SJCRH30 (cell line): Measurements from ENCODE around the gene COL4A6. TPM values are rescaled to one million over a fixed set of nuclear protein-coding genes. Genes with fewer than 3 reads are reported as not detected.

Source experiments
- DNase-seq, 2 experiments: peaks; one replicate each; pipeline ENCODE4 v3.0.0-alpha.2; 2015 to 2020
- H3K27ac ChIP-seq: fragments of 250-450 bp; sonication (Bioruptor Pico); 2 replicates; pipeline ENCODE4 v1.5.1; 2020; ENCODE audit warnings: mild to moderate bottlenecking, moderate library complexity
- H3K27me3 ChIP-seq: fragments of 250-450 bp; sonication (Bioruptor Pico); 2 replicates; pipeline ENCODE4 v1.5.1; 2020; ENCODE audit warnings: mild to moderate bottlenecking, moderate library complexity
- H3K36me3 ChIP-seq: fragments of 250-450 bp; sonication (Bioruptor Pico); 2 replicates; pipeline ENCODE4 v1.5.1; 2020; ENCODE audit warnings: mild to moderate bottlenecking, moderate library complexity
- H3K4me1 ChIP-seq: fragments of 250-450 bp; sonication (Bioruptor Pico); 2 replicates; pipeline ENCODE4 v1.5.1; 2020; ENCODE audit warnings: mild to moderate bottlenecking, moderate library complexity
- H3K4me3 ChIP-seq: fragments of 250-450 bp; sonication (Bioruptor Pico); 2 replicates; pipeline ENCODE4 v1.5.1; 2020; ENCODE audit warnings: mild to moderate bottlenecking, moderate library complexity
- H3K9me3 ChIP-seq: fragments of 250-450 bp; sonication (Bioruptor Pico); replicated peaks from 2 replicates; pipeline ENCODE4 v1.5.1; 2020; ENCODE audit warnings: mild to moderate bottlenecking, moderate library complexity
- total RNA-seq: library from RNA; depleted of rRNA; stranded (reverse); fragments of >200 nt; shearing (Covaris generic); gene quantifications from 2 replicates; pipeline ENCODE4 v1.2.3, GENCODE V29; 2014

The COL4A6 gene
- total RNA-seq, 1 experiment from 2014 or later, result 0.18 TPM

DNA sequence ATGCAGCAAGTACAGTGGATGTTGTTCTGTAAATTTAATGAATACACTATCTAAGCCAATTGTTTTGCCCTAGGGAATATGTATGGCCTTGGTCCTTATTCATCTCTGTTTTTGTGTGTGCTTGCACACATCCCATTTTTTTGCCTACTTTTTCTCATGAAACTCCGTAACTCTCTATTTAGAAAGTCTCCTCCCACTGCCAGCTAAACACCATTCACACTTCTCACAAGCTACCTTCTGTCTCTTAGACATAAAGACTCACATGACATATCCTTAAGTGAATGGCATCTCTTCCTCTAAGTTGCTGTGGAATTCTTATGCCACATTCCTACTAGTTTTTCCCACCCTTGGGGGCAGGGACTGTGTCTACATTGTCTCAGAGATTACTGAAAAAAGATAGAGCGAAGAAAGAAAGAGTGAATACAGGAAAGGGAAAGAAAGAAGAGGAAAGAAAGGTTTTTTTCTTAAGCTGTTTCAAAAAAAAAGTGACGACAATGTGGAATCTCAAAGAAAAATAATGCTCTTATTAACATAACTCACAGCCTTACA lies 229.1 kb downstream of the COL4A6 start:
- H3K36me3 ChIP-seq, result no peaks in the 10 kb centered on the region
- no peaks in the 10 kb centered on the region for H3K4me1 ChIP-seq
- H3K4me3 ChIP-seq, result no peak overlapping the region
- H3K9me3 ChIP-seq, result no peaks in the 10 kb centered on the region
- H3K27ac ChIP-seq, result no peak overlapping the region
- no peak for DNase-seq
- no peaks in the 10 kb centered on the region for H3K27me3 ChIP-seq

- Histone ChIP-seq H3K4me3 (no peak overlapping the region), H3K27ac (no peak overlapping the region), H3K36me3 (no peaks in the 10 kb centered on the region), H3K9me3 (no peaks in the 10 kb centered on the region), H3K4me1 (no peaks in the 10 kb centered on the region), H3K27me3 (no peaks in the 10 kb centered on the region)
- DNase-seq, result no peak
Measured at GRCh38 chrX:108203540-108203939, 234.7 kb downstream of the COL4A6 start.

DNA sequence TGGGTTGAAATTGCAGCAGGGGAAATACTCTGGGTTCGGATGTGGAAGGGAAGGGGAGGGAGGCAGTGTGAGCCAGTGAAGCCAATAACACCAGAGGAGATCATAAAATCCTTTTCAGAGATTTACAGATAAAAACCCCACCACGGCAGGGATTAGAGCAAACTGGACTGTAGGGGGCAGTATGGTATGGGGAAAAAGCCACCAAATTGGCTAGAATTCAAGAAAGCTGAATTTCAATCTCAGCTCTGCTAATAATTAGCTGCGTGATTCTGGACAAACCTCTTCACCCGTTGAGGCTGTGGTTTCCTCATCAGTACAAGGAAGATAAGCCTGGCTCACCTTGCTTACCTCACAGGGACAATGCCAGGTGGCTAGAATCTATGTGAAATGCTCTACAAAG lies 238.5 kb downstream of the COL4A6 start:
- DNase-seq, result peak; percentile 8 to 39
- Histone ChIP-seq H3K4me3 (no peak overlapping the region), H3K27me3 (no peaks in the 10 kb centered on the region), H3K4me1 (no peaks in the 10 kb centered on the region), H3K9me3 (no peaks in the 10 kb centered on the region), H3K27ac (no peak overlapping the region), H3K36me3 (no peaks in the 10 kb centered on the region)

GRCh38 chrX:108199041-108199440 lies 239.2 kb downstream of the COL4A6 start:
- H3K4me3 ChIP-seq, result no peak overlapping the region
- H3K4me1 ChIP-seq, result no peaks in the 10 kb centered on the region
- no peaks in the 10 kb centered on the region for H3K36me3 ChIP-seq
- DNase-seq, result no peak
- no peak overlapping the region for H3K27ac ChIP-seq
- no peaks in the 10 kb centered on the region for H3K9me3 ChIP-seq
- H3K27me3 ChIP-seq, result no peaks in the 10 kb centered on the region

DNA sequence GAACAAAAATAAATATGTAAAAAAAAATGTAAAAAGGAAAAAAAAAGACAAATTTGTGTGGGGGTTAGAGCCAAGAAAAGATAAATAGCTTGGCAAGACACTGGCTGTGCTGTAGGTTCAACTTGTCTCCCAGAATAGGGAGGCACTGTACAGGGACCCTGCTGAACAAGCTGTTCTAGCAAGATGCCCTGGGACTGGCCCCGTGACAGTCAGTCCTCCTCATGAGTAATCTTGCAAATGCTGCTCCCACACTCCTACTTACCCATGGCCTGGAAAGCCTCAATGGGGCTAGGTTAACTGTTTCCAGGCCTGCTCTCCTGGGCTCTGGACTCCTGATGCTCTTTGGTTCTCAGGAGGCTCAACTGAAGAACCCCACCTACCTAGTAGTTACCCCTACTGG lies 239.8 kb downstream of the COL4A6 start:
- no peaks in the 10 kb centered on the region for H3K36me3 ChIP-seq
- no peak overlapping the region for H3K27ac ChIP-seq
- no peak for DNase-seq
- no peaks in the 10 kb centered on the region for H3K27me3 ChIP-seq
- H3K4me1 ChIP-seq, result no peaks in the 10 kb centered on the region
- H3K4me3 ChIP-seq, result no peak overlapping the region
- H3K9me3 ChIP-seq, result no peaks in the 10 kb centered on the region

DNA sequence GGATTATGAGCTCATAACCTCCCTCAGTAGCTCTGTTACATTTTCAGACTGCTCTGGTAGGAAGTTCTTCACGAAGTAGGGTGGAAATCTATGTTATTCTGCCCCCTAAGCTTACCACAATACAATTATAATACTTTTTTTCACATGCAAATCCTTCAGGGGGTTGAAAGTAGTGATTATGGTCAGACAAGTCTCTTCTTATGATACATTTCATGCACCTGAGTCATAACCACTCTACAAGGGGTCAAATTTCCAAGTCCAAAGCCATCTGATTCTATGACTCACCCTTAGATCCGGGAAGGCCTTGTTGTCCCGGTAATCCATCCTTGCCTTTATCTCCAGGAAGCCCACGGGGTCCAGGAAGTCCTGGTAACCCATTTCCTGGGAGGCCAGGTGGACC lies 251.4 kb downstream of the COL4A6 start:
- H3K36me3 ChIP-seq, result no peaks in the 10 kb centered on the region
- H3K4me3 ChIP-seq, result no peak overlapping the region
- no peak overlapping the region for H3K27ac ChIP-seq
- H3K27me3 ChIP-seq, result no peaks in the 10 kb centered on the region
- DNase-seq, result peak; percentile 2 to 30
- H3K4me1 ChIP-seq, result no peaks in the 10 kb centered on the region
- H3K9me3 ChIP-seq, result no peaks in the 10 kb centered on the region

GRCh38 chrX:108178143-108178498 lies 260.1 kb downstream of the COL4A6 start:
- H3K4me1 ChIP-seq, result no peaks in the 10 kb centered on the region
- no peak overlapping the region for H3K27ac ChIP-seq
- H3K4me3 ChIP-seq, result no peak overlapping the region
- H3K36me3 ChIP-seq, result no peaks in the 10 kb centered on the region
- no peaks in the 10 kb centered on the region for H3K9me3 ChIP-seq
- no peak for DNase-seq
- H3K27me3 ChIP-seq, result no peaks in the 10 kb centered on the region

GRCh38 chrX:108177351-108178142 lies 260.7 kb downstream of the COL4A6 start:
- H3K27me3 ChIP-seq, result no peaks in the 10 kb centered on the region
- no peaks in the 10 kb centered on the region for H3K4me1 ChIP-seq
- no peak for DNase-seq
- no peak overlapping the region for H3K27ac ChIP-seq
- no peaks in the 10 kb centered on the region for H3K9me3 ChIP-seq
- no peaks in the 10 kb centered on the region for H3K36me3 ChIP-seq
- H3K4me3 ChIP-seq, result no peak overlapping the region

DNA sequence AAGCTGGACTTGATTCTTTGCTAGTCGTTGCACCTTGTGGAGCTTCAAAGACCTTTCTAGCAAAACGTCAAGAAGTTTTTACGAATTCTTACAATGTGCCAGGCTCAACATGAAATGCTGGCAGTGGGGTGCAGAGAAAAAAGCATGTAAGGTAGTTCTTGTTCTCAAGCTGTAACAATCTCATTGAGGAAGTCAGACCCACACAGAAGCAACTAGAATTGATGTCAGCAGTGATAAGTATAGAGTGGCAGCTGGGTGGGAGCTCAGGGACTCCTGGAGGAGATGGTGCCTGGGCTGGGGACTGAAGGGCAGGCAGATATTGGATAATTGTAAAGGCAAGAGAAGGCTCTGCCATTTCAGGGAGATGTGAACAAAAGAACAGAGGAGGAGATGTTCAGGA lies 264.3 kb downstream of the COL4A6 start:
- H3K4me1 ChIP-seq, result no peaks in the 10 kb centered on the region
- no peak overlapping the region for H3K4me3 ChIP-seq
- no peaks in the 10 kb centered on the region for H3K36me3 ChIP-seq
- DNase-seq, result no peak
- no peaks in the 10 kb centered on the region for H3K27me3 ChIP-seq
- no peak overlapping the region for H3K27ac ChIP-seq
- no peaks in the 10 kb centered on the region for H3K9me3 ChIP-seq

- Histone ChIP-seq H3K27me3 (no peaks in the 10 kb centered on the region), H3K27ac (no peak overlapping the region), H3K9me3 (no peaks in the 10 kb centered on the region), H3K36me3 (no peaks in the 10 kb centered on the region), H3K4me1 (no peaks in the 10 kb centered on the region), H3K4me3 (no peak overlapping the region)
- DNase-seq, result no peak
Measured at GRCh38 chrX:108171671-108172070, 266.6 kb downstream of the COL4A6 start.

DNA sequence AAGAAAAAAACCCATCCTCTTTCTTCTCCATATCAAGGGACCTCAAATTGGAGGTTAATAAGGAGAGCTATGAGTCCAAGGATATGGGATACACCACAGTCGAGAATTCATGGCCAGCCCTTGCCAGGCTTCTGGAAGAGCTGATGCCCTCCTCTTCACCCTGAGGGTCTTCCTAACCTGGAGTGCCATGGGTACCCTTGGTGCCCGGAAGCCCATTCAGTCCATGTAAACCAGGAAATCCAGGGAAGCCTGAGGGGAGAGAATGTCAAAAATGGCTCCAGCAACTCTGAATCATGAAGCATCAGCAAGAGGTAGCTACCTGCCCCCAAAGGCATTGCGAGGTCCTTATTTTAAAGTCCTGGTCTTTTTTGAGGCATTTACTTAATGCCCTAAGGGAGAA lies 268.5 kb downstream of the COL4A6 start:
- H3K27me3 ChIP-seq, result no peaks in the 10 kb centered on the region
- no peak overlapping the region for H3K27ac ChIP-seq
- DNase-seq, result no peak
- no peak overlapping the region for H3K4me3 ChIP-seq
- H3K4me1 ChIP-seq, result no peaks in the 10 kb centered on the region
- no peaks in the 10 kb centered on the region for H3K36me3 ChIP-seq
- no peaks in the 10 kb centered on the region for H3K9me3 ChIP-seq

DNA sequence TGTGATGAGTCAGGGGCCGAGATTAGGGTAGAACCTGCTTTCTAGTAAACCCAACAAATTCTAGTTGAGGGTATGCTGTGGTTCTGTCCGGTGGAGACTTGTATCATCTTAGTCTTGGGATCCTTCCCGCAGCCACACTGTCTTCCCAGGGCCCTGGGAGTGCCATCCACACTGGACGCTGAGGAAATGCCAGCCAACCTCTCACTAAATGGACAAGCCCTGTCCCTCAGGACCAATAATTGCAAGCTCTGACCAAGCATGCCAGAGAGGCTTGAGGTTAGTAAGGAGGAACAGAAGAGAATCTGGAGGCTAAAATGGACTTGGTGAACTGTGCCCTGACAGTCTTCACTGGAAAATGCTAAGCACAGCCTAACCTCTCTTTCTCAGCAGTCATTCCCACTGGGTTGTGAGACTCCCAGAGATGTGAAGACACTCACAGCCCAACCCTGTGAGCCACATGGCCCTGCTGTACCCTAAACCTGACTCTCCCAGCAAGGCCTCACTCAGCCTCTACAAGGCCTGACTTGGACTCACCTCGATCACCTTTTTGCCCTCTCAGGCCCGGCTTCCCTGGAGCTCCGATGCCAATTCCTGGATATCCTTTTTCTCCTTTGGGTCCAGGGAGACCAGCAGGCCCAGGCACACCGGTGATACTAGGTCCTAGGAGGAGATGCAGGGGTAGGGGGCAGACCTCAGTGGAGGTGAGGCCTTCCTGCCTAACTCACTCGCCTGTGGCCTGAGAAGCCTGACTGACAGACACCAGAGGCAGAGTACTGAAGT lies 269.1 kb downstream of the COL4A6 start:
- Histone ChIP-seq H3K36me3 (no peaks in the 10 kb centered on the region), H3K4me3 (no peak overlapping the region), H3K4me1 (no peaks in the 10 kb centered on the region), H3K27ac (no peak overlapping the region), H3K27me3 (no peaks in the 10 kb centered on the region), H3K9me3 (no peaks in the 10 kb centered on the region)
- DNase-seq, result no peak

DNA sequence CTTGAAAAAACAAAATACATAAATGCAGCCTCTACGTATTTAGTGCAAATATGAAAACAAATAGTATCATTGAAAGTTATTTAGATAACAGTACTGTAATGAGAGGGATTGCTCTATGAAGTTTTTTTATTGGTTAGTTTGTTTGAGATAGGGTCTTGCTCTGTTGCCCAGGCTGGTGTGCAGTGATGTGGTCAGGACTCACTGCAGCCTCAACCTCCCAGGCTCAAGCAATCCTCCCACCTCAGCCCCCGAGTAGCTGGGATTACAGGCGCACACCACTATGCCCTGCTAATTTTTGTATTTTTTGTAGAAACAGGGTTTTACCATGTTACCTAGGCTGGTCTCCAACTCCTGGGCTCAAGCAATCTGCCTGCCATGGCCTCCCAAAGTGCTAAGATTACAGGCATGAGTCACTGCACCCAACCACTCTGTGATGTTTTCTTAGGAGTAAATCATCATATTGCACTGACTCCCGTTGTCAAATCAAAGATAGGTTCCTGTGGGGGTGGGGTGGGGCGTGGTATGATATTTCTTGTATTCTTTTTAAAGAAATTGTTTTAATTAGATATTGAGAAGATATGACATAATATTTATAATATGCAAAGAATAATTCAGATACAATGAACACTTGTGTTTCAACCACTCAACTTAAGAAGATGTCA lies 270.9 kb downstream of the COL4A6 start:
- no peaks in the 10 kb centered on the region for H3K27me3 ChIP-seq
- H3K4me3 ChIP-seq, result no peak overlapping the region
- no peaks in the 10 kb centered on the region for H3K4me1 ChIP-seq
- H3K36me3 ChIP-seq, result no peaks in the 10 kb centered on the region
- no peaks in the 10 kb centered on the region for H3K9me3 ChIP-seq
- peak in 1 of 2 experiments; percentile 2 for DNase-seq
- H3K27ac ChIP-seq, result no peak overlapping the region

GRCh38 chrX:108165383-108166111 lies 272.7 kb downstream of the COL4A6 start:
- peak in 1 of 2 experiments; percentile 37 for DNase-seq
- no peaks in the 10 kb centered on the region for H3K27me3 ChIP-seq
- no peaks in the 10 kb centered on the region for H3K4me1 ChIP-seq
- no peak overlapping the region for H3K4me3 ChIP-seq
- no peaks in the 10 kb centered on the region for H3K9me3 ChIP-seq
- no peaks in the 10 kb centered on the region for H3K36me3 ChIP-seq
- no peak overlapping the region for H3K27ac ChIP-seq
